SK-N-SH treated with all-trans-retinoic acid at 6 μM for 48 hours (cell line): Measurements from ENCODE around the gene GLP2R.

Source experiments
- ATAC-seq: fragments of 200-7000 bp; cut with Tn5 transposase; 3 replicates; pipeline ENCODE4 v1.9.1; 2020; ENCODE audit warnings: mild to moderate bottlenecking, moderate library complexity
- ARNTL ChIP-seq: fragments of 450-650 bp; formaldehyde crosslinking; IDR thresholded peaks from 2 replicates; pipeline ENCODE4 v1.5.0; 2020; ENCODE audit warnings: low read depth, mild to moderate bottlenecking, moderate library complexity, borderline replicate concordance
- CSDC2 ChIP-seq: fragments of 250-450 bp; sonication (Bioruptor Pico); IDR thresholded peaks from 2 replicates; pipeline ENCODE4 v1.5.0; 2020; ENCODE audit warnings: mild to moderate bottlenecking, moderate library complexity
- ESRRG ChIP-seq: fragments of 250-450 bp; sonication (Bioruptor Pico); IDR thresholded peaks from 2 replicates; pipeline ENCODE4 v1.6.1; 2021; ENCODE audit warnings: mild to moderate bottlenecking
- GLIS3 ChIP-seq: fragments of 250-450 bp; sonication (Bioruptor Pico); IDR thresholded peaks from 2 replicates; pipeline ENCODE4 v1.5.0; 2020; ENCODE audit warnings: mild to moderate bottlenecking, moderate library complexity
- ISL1 ChIP-seq: fragments of 250-450 bp; sonication (Bioruptor Pico); IDR thresholded peaks from 2 replicates; pipeline ENCODE4 v2.1.2; 2022; ENCODE audit warnings: mild to moderate bottlenecking, moderate library complexity
- OSR1 ChIP-seq: fragments of 250-450 bp; sonication (Bioruptor Pico); IDR thresholded peaks from 2 replicates; pipeline ENCODE4 v1.8.0; 2022; ENCODE audit warnings: moderate library complexity, mild to moderate bottlenecking, inconsistent platforms
- PPARA ChIP-seq: fragments of 250-450 bp; sonication (Bioruptor Pico); IDR thresholded peaks from 2 replicates; pipeline ENCODE4 v1.5.0; 2020; ENCODE audit warnings: mild to moderate bottlenecking, borderline replicate concordance
- RARB ChIP-seq: fragments of 250-450 bp; sonication (Bioruptor Pico); IDR thresholded peaks from 2 replicates; pipeline ENCODE4 v1.8.0; 2021; ENCODE audit warnings: mild to moderate bottlenecking, moderate library complexity
- SNAI2 ChIP-seq: fragments of 250-450 bp; sonication (Bioruptor Pico); IDR thresholded peaks from 2 replicates; pipeline ENCODE4 v1.5.0; 2020; ENCODE audit warnings: mild to moderate bottlenecking, moderate library complexity
- TCF4 ChIP-seq: fragments of 250-450 bp; sonication (Bioruptor Pico); IDR thresholded peaks from 2 replicates; pipeline ENCODE4 v1.8.0; 2021; ENCODE audit warnings: mild to moderate bottlenecking, moderate library complexity, borderline replicate concordance
- ZC3H10 ChIP-seq: fragments of 250-450 bp; sonication (Bioruptor Pico); IDR thresholded peaks from 2 replicates; pipeline ENCODE4 v1.5.1; 2021; ENCODE audit warnings: mild to moderate bottlenecking, moderate library complexity
- ZFP3 ChIP-seq: fragments of 250-450 bp; sonication (Bioruptor Pico); IDR thresholded peaks from 2 replicates; pipeline ENCODE4 v1.5.0; 2020; ENCODE audit warnings: mild to moderate bottlenecking, moderate library complexity
- ZFP30 ChIP-seq: fragments of 450-650 bp; formaldehyde crosslinking; IDR thresholded peaks from 2 replicates; pipeline ENCODE4 v1.5.0; 2022; ENCODE audit warnings: mild to moderate bottlenecking, moderate library complexity
- ZNF565 ChIP-seq: fragments of 450-650 bp; formaldehyde crosslinking; conservative IDR thresholded peaks from 2 replicates; pipeline ENCODE4 v1.5.0; 2020; ENCODE audit warnings: low read depth, mild to moderate bottlenecking, moderate library complexity
- ZNF8 ChIP-seq: fragments of 450-650 bp; formaldehyde crosslinking; IDR thresholded peaks from 2 replicates; pipeline ENCODE4 v1.5.0; 2020; ENCODE audit warnings: mild to moderate bottlenecking, moderate library complexity
- TF ChIP-seq, protein P1 (sequence below): fragments of 250-450 bp; sonication (Bioruptor Pico); IDR thresholded peaks from 2 replicates; pipeline ENCODE4 v1.8.0; 2021; ENCODE audit warnings: low read depth, mild to moderate bottlenecking, moderate library complexity, borderline replicate concordance
- TF ChIP-seq, protein P2 (sequence below): fragments of 250-450 bp; sonication (Bioruptor Pico); IDR thresholded peaks from 2 replicates; pipeline ENCODE4 v1.8.0; 2020; ENCODE audit warnings: mild to moderate bottlenecking, moderate library complexity, borderline replicate concordance
- TF ChIP-seq, protein P3 (sequence below): fragments of 250-450 bp; sonication (Bioruptor Pico); IDR thresholded peaks from 2 replicates; pipeline ENCODE4 v1.5.1; 2021; ENCODE audit warnings: mild to moderate bottlenecking, moderate library complexity

GLP2R gene

DNA sequence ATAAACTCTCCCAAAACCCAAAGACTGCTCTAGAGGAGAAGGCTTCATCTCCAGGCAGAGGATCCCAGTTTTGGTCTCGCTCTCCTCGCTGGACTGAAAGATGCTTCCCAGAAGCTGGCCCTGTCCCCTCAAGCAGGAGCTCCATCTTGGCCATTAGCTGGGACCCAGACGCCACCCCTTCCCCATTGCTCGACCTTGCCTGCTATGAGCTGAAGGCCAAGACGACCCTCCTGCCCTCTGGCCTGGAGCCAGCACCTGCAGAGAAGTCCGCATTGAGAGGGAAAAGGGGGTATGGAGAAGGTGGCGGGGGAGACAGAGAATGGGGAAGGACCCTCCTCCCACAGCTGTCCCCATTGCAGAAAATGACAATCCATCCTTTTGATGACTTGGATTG, 82.9 kb downstream of the GLP2R start:
- no peak for ATAC-seq
- no peak for TF ChIP-seq OSR1 (CRISPR knock-in tag)
- no peak for TF ChIP-seq ARNTL (CRISPR knock-in tag)
- TF ChIP-seq ZFP30 (CRISPR knock-in tag), result no peak
- no peak for TF ChIP-seq TCF4 (CRISPR knock-in tag)
- TF ChIP-seq RARB (CRISPR knock-in tag), result no peak
- TF ChIP-seq ESRRG (CRISPR knock-in tag), result no peak
- TF ChIP-seq GLIS3 (CRISPR knock-in tag), result no peak
- TF ChIP-seq, protein P1, sequence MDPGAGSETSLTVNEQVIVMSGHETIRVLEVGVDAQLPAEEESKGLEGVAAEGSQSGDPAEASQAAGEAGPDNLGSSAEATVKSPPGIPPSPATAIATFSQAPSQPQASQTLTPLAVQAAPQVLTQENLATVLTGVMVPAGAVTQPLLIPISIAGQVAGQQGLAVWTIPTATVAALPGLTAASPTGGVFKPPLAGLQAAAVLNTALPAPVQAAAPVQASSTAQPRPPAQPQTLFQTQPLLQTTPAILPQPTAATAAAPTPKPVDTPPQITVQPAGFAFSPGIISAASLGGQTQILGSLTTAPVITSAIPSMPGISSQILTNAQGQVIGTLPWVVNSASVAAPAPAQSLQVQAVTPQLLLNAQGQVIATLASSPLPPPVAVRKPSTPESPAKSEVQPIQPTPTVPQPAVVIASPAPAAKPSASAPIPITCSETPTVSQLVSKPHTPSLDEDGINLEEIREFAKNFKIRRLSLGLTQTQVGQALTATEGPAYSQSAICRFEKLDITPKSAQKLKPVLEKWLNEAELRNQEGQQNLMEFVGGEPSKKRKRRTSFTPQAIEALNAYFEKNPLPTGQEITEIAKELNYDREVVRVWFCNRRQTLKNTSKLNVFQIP (CRISPR knock-in tag), result no peak
- TF ChIP-seq PPARA (CRISPR knock-in tag), result no peak
- no peak for TF ChIP-seq ZNF8

DNA sequence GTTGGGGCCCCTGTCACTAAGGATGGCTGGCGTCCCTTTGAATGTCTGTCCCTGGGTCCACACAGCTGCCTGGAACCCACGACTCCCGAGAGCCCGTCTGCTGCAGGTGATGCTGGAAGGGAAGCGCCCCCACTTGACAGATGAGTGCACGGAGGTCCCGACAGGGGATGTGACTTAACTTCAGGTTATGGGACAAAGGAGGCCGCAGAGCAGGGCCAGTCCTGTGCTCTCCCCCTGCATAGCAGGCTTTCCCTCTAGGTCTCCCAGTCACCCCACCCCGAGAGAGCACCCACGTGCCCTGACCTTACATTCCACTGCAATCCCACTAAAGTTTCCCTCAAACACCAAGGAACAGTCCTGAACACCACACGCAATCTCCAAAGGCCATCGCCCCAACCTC, 85.4 kb downstream of the GLP2R start:
- TF ChIP-seq GLIS3 (CRISPR knock-in tag), result no peak
- TF ChIP-seq ZFP30 (CRISPR knock-in tag), result no peak
- TF ChIP-seq ISL1 (CRISPR knock-in tag), result no peak
- no peak for TF ChIP-seq ESRRG (CRISPR knock-in tag)
- TF ChIP-seq CSDC2 (CRISPR knock-in tag), result no peak
- TF ChIP-seq ZNF565, result no peak
- no peak for TF ChIP-seq ZNF8
- no peak for TF ChIP-seq SNAI2 (CRISPR knock-in tag)
- TF ChIP-seq ZC3H10, result no peak
- TF ChIP-seq RARB (CRISPR knock-in tag), result no peak
- no peak for TF ChIP-seq ZFP3 (CRISPR knock-in tag)
- TF ChIP-seq OSR1 (CRISPR knock-in tag), result no peak
- TF ChIP-seq, protein P1 (CRISPR knock-in tag), result no peak
- no peak for ATAC-seq

DNA sequence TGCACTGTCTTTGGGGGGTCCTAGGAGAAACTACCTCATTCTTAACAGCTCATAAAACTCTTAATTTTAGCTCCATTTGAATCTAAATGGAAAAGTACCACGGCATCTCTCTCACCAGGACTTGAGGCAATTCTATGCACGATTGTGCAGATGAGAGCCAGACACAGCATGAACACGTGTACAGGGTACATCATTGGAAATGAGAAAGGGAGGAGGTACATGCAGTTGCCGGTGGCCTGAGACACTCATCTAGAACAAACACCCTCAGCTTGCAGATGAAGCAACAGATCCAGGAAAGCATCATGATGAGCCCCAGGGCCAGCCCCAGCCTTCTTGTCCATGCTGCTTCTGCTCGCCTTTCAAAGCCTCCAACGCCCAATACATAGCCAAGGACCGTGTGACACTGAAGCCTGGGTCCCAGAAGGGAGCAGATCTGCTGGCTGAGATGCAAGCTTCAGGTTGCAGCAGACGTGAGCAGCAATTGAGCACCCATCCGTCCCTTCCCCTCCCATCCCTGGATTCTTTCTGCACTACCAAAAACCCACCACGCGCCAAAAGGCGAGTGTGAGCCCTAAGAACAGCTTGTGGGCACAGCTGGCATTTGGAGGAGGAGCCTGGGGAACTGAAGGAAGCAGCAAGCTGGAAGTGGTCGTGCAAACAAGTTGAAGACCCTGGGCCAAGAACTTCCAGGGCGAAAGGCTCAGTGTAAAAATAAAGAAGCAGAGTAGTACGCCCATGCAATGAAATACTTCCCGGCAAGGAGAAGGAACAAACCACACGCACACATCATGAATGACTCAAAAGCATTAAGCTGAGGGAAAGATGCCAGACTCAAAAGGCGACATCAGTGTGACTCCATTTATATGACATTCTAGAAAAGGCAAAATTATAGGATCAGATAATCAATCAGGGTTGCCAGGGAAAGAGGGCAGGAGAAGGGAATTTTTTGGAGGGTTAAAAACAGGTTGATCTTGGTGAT, 86.7 kb downstream of the GLP2R start:
- ATAC-seq, result no peak
- no peak for TF ChIP-seq PPARA (CRISPR knock-in tag)
- TF ChIP-seq, protein P1 (CRISPR knock-in tag), result no peak
- TF ChIP-seq ZFP3 (CRISPR knock-in tag), result no peak
- TF ChIP-seq, protein P2, sequence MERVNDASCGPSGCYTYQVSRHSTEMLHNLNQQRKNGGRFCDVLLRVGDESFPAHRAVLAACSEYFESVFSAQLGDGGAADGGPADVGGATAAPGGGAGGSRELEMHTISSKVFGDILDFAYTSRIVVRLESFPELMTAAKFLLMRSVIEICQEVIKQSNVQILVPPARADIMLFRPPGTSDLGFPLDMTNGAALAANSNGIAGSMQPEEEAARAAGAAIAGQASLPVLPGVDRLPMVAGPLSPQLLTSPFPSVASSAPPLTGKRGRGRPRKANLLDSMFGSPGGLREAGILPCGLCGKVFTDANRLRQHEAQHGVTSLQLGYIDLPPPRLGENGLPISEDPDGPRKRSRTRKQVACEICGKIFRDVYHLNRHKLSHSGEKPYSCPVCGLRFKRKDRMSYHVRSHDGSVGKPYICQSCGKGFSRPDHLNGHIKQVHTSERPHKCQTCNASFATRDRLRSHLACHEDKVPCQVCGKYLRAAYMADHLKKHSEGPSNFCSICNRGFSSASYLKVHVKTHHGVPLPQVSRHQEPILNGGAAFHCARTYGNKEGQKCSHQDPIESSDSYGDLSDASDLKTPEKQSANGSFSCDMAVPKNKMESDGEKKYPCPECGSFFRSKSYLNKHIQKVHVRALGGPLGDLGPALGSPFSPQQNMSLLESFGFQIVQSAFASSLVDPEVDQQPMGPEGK, result no peak
- TF ChIP-seq ARNTL (CRISPR knock-in tag), result no peak
- no peak for TF ChIP-seq ZC3H10
- no peak for TF ChIP-seq ZNF565
- TF ChIP-seq, protein P3, sequence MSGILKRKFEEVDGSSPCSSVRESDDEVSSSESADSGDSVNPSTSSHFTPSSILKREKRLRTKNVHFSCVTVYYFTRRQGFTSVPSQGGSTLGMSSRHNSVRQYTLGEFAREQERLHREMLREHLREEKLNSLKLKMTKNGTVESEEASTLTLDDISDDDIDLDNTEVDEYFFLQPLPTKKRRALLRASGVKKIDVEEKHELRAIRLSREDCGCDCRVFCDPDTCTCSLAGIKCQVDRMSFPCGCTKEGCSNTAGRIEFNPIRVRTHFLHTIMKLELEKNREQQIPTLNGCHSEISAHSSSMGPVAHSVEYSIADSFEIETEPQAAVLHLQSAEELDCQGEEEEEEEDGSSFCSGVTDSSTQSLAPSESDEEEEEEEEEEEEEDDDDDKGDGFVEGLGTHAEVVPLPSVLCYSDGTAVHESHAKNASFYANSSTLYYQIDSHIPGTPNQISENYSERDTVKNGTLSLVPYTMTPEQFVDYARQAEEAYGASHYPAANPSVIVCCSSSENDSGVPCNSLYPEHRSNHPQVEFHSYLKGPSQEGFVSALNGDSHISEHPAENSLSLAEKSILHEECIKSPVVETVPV (CRISPR knock-in tag), result no peak
- no peak for TF ChIP-seq ESRRG (CRISPR knock-in tag)
- TF ChIP-seq ZFP30 (CRISPR knock-in tag), result no peak
- no peak for TF ChIP-seq ISL1 (CRISPR knock-in tag)
- TF ChIP-seq CSDC2 (CRISPR knock-in tag), result no peak
- TF ChIP-seq, all 23 proteins: peak for 0
